ENCODE results near the gene HES2.
"Not testable (repeated sequence)": the region's sequence is repeated elsewhere in the genome, so short reads cannot be mapped to it uniquely, and the experiment has no call there.

Gene HES2

GRCh38 chr1:6453895-6454855 is 34.5 kb upstream of the HES2 start:
- not testable (repeated sequence) for DNase-seq

GRCh38 chr1:6450943-6451373 is 31.2 kb upstream of the HES2 start:
- DNase-seq = no peak

- not testable (repeated sequence) for DNase-seq
Measured at GRCh38 chr1:6450486-6450885, 30.8 kb upstream of the HES2 start.

GRCh38 chr1:6450005-6450450 is 30.3 kb upstream of the HES2 start:
- no peak for DNase-seq

GRCh38 chr1:6448749-6449631 is 29.3 kb upstream of the HES2 start:
- peak in 1 of 2 experiments; percentile 28 for DNase-seq

- DNase-seq = peak in 1 of 2 experiments; percentile 15
Measured at GRCh38 chr1:6447818-6448748, 28.4 kb upstream of the HES2 start.

- no peak for DNase-seq
Measured at GRCh38 chr1:6447016-6447817, 27.5 kb upstream of the HES2 start.

- DNase-seq = no peak
Measured at GRCh38 chr1:6446665-6447015, 26.9 kb upstream of the HES2 start.

- not testable (repeated sequence) for DNase-seq
Measured at GRCh38 chr1:6445929-6446328, 26.2 kb upstream of the HES2 start.

GRCh38 chr1:6445062-6445763 is 25.5 kb upstream of the HES2 start:
- DNase-seq = no peak

GRCh38 chr1:6444377-6444776 is 24.7 kb upstream of the HES2 start:
- DNase-seq = no peak

GRCh38 chr1:6443339-6444115 is 23.8 kb upstream of the HES2 start:
- DNase-seq = no peak

GRCh38 chr1:6441586-6441985 is 21.9 kb upstream of the HES2 start:
- DNase-seq = peak in 1 of 2 experiments; percentile 49

- peak in 1 of 2 experiments; percentile 39 for DNase-seq
Measured at GRCh38 chr1:6440198-6441126, 20.7 kb upstream of the HES2 start.

GRCh38 chr1:6438047-6438525 is 18.4 kb upstream of the HES2 start:
- peak; percentile 38 to 56 for DNase-seq

- DNase-seq = peak in 1 of 2 experiments; percentile 67
Measured at GRCh38 chr1:6437012-6437700, 17.4 kb upstream of the HES2 start.

GRCh38 chr1:6436277-6436676 is 16.6 kb upstream of the HES2 start:
- not testable (repeated sequence) for DNase-seq

- no peak for DNase-seq
Measured at GRCh38 chr1:6435547-6435946, 15.8 kb upstream of the HES2 start.
